Mesenchymal stem cell (in vitro differentiated cells and primary cell): Measurements from ENCODE around the gene TIMP2.
"Not testable (repeated sequence)": the region's sequence is repeated elsewhere in the genome, so short reads cannot be mapped to it uniquely, and the experiment has no call there.

Experiments used
- DNase-seq: peaks from one replicate; pipeline ENCODE4 v3.0.0-alpha.2; 2013
- H2AFZ ChIP-seq: one replicate; pipeline ENCODE4 v1.6.1; 2013; ENCODE audit warnings: low read depth, mild to moderate bottlenecking, control low read depth, inconsistent platforms, low read length, moderate library complexity
- H2AK5ac ChIP-seq: 2 replicates; pipeline ENCODE4 v1.6.1; 2013; ENCODE audit warnings: low read length, moderate library complexity, mild to moderate bottlenecking, inconsistent platforms; ENCODE audit not compliant: severe bottlenecking
- H2BK120ac ChIP-seq: one replicate; pipeline ENCODE4 v1.6.1; 2013; ENCODE audit warnings: low read depth, mild to moderate bottlenecking, inconsistent platforms, low read length, moderate library complexity
- H2BK12ac ChIP-seq, 2 experiments: one replicate each; pipeline ENCODE4 v1.6.1; 2013; ENCODE audit warnings: inconsistent platforms in 2 of 2, low read length in 2 of 2, mild to moderate bottlenecking in 2 of 2, moderate library complexity in 2 of 2, control low read depth in 1 of 2
- H2BK15ac ChIP-seq: one replicate; pipeline ENCODE4 v1.6.1; 2013; ENCODE audit warnings: mild to moderate bottlenecking, low read depth, inconsistent platforms; ENCODE audit not compliant: poor library complexity, severe bottlenecking
- H2BK5ac ChIP-seq: 2 replicates; pipeline ENCODE4 v1.6.1; 2013; ENCODE audit warnings: low read depth, mild to moderate bottlenecking, low read length, control low read depth, inconsistent platforms; ENCODE audit not compliant: poor library complexity, severe bottlenecking
- H3K14ac ChIP-seq, 2 experiments: one replicate each; pipeline ENCODE4 v1.6.1; 2013; ENCODE audit warnings: inconsistent platforms in 2 of 2, low read length in 2 of 2, control low read depth in 1 of 2, mild to moderate bottlenecking in 1 of 2, moderate library complexity in 1 of 2
- H3K18ac ChIP-seq, 2 experiments: one replicate each; pipeline ENCODE4 v1.6.1; 2013; ENCODE audit warnings: inconsistent platforms in 2 of 2, low read length in 2 of 2, control low read depth in 1 of 2, low read depth in 1 of 2, mild to moderate bottlenecking in 1 of 2
- H3K23ac ChIP-seq, 2 experiments: one replicate each; pipeline ENCODE4 v1.6.1; 2013; ENCODE audit warnings: inconsistent platforms in 2 of 2, low read length in 2 of 2, mild to moderate bottlenecking in 2 of 2, moderate library complexity in 2 of 2, control low read depth in 1 of 2
- H3K27ac ChIP-seq: 2 replicates; pipeline ENCODE4 v1.5.1; 2013; ENCODE audit warnings: mild to moderate bottlenecking, moderate library complexity, low read length, control low read depth, inconsistent platforms; ENCODE audit not compliant: poor library complexity, severe bottlenecking
- H3K27me3 ChIP-seq, 2 experiments: 2 replicates each; pipeline versions ENCODE4 v1.6.1 to v1.7.0; 2013; ENCODE audit warnings: low read length in 2 of 2, mild to moderate bottlenecking in 2 of 2, moderate library complexity in 2 of 2, control low read depth in 1 of 2, inconsistent platforms in 1 of 2; ENCODE audit not compliant: control insufficient read depth in 1 of 2, insufficient read depth in 1 of 2
- H3K36me3 ChIP-seq, 2 experiments: 2 replicates each; pipeline versions ENCODE4 v1.6.1 to v1.7.0; 2013; ENCODE audit warnings: low read length in 2 of 2, control low read depth in 1 of 2, inconsistent platforms in 1 of 2, low read depth in 1 of 2, mild to moderate bottlenecking in 1 of 2; ENCODE audit not compliant: insufficient read depth in 2 of 2, control insufficient read depth in 1 of 2
- H3K4ac ChIP-seq, 2 experiments: one replicate each; pipeline ENCODE4 v1.6.1; 2013; ENCODE audit warnings: inconsistent platforms in 2 of 2, low read length in 2 of 2, mild to moderate bottlenecking in 2 of 2, moderate library complexity in 2 of 2, control low read depth in 1 of 2, low read depth in 1 of 2
- H3K4me1 ChIP-seq: 2 replicates; pipeline ENCODE4 v1.6.1; 2013; ENCODE audit warnings: low read depth, low read length, control low read depth; ENCODE audit not compliant: control insufficient read depth, insufficient read depth
- H3K4me2 ChIP-seq: 2 replicates; pipeline ENCODE4 v1.6.1; 2013; ENCODE audit warnings: low read length, mild to moderate bottlenecking, inconsistent platforms; ENCODE audit not compliant: poor library complexity, severe bottlenecking
- H3K4me3 ChIP-seq, 2 experiments: 2 replicates each; pipeline versions ENCODE4 v1.5.1 to v1.7.0; 2013; ENCODE audit warnings: low read length in 2 of 2, mild to moderate bottlenecking in 2 of 2, control low read depth in 1 of 2, low read depth in 1 of 2; ENCODE audit not compliant: insufficient read depth in 1 of 2
- H3K79me1 ChIP-seq: replicated peaks from 2 replicates; pipeline ENCODE4 v1.6.1; 2013; ENCODE audit warnings: mild to moderate bottlenecking, control low read depth, low read length, inconsistent platforms; ENCODE audit not compliant: poor library complexity, severe bottlenecking
- H3K9ac ChIP-seq: 2 replicates; pipeline ENCODE4 v1.7.0; 2013; ENCODE audit warnings: mild to moderate bottlenecking, low read length, moderate library complexity
- H3K9me3 ChIP-seq: 2 replicates; pipeline ENCODE4 v1.7.0; 2013; ENCODE audit warnings: mild to moderate bottlenecking, low read length; ENCODE audit not compliant: control insufficient read depth
- H4K8ac ChIP-seq: one replicate; pipeline ENCODE4 v1.6.1; 2013; ENCODE audit warnings: inconsistent platforms, mild to moderate bottlenecking, low read length, moderate library complexity
- H4K91ac ChIP-seq: one replicate; pipeline ENCODE4 v1.6.1; 2013; ENCODE audit warnings: mild to moderate bottlenecking, low read length, inconsistent platforms
- WGBS: methylation state at CpG from one replicate; pipeline ENCODE4 v1.1.7; 2013; ENCODE audit warnings: mixed read lengths; 5-methylcytosine and 5-hydroxymethylcytosine counted together

TIMP2 gene

GRCh38 chr17:78876954-78877517 is 48.2 kb downstream of the TIMP2 start:
- H4K91ac ChIP-seq, DNase-seq, H2BK15ac ChIP-seq, H3K27me3 ChIP-seq, H3K9me3 ChIP-seq, H3K14ac ChIP-seq, H2AK5ac ChIP-seq, H2BK5ac ChIP-seq, H3K4me3 ChIP-seq, H2AFZ ChIP-seq, H3K9ac ChIP-seq, H2BK120ac ChIP-seq, H3K4me2 ChIP-seq, H3K27ac ChIP-seq, H3K4ac ChIP-seq, H4K8ac ChIP-seq: not testable (repeated sequence)
- peaks cover 11 to 42% of the 10 kb centered on the region in 2 experiments for H3K36me3 ChIP-seq
- H2BK12ac ChIP-seq: peak overlapping the region in 1 of 2 experiments; percentile 21
- H3K4me1 ChIP-seq: peaks cover 53% of the 10 kb centered on the region
- peak overlapping the region in 1 of 2 experiments; percentile 67 for H3K18ac ChIP-seq
- peaks cover 28% of the 10 kb centered on the region for H3K79me1 ChIP-seq
- peak overlapping the region in 1 of 2 experiments; percentile 46 for H3K23ac ChIP-seq
- 95% methylated on average over 8 of the region's 8 CpGs for WGBS

GRCh38 chr17:78876094-78876597 is 49.0 kb downstream of the TIMP2 start:
- WGBS: 66% methylated on average over 7 of the region's 7 CpGs
- no peak overlapping the region for H2BK5ac ChIP-seq

GRCh38 chr17:78875363-78876093 is 49.7 kb downstream of the TIMP2 start:
- H2AFZ ChIP-seq: no peak overlapping the region
- H3K36me3 ChIP-seq: peaks cover 17 to 48% of the 10 kb centered on the region in 2 experiments
- 57% methylated on average over 9 of the region's 9 CpGs for WGBS
- H3K18ac ChIP-seq: peak overlapping the region; percentile 50 to 62
- H4K91ac ChIP-seq: peak overlapping the region; percentile 83
- H3K27ac ChIP-seq: no peak overlapping the region
- peaks cover 25% of the 10 kb centered on the region for H3K79me1 ChIP-seq
- H3K4ac ChIP-seq: peak overlapping the region; percentile 32 to 35
- peak overlapping the region; percentile 88 for H4K8ac ChIP-seq
- no peak overlapping the region for H3K4me2 ChIP-seq
- peak overlapping the region in 1 of 2 experiments; percentile 54 for H3K23ac ChIP-seq
- peaks cover 46% of the 10 kb centered on the region for H3K4me1 ChIP-seq
- peak overlapping the region; percentile 28 to 29 for H2BK12ac ChIP-seq
- no peak overlapping the region for H2BK5ac ChIP-seq
- H3K9me3 ChIP-seq: no peaks in the 10 kb centered on the region
- no peak overlapping the region for H3K14ac ChIP-seq
- peak; percentile 75 for DNase-seq
- peak overlapping the region; percentile 39 for H2BK15ac ChIP-seq
- peak overlapping the region; percentile 86 for H2AK5ac ChIP-seq
- H3K9ac ChIP-seq: peak overlapping the region; percentile 29
- H2BK120ac ChIP-seq: no peak overlapping the region
- no peak overlapping the region for H3K4me3 ChIP-seq
- H3K27me3 ChIP-seq: no peaks in the 10 kb centered on the region

More at GRCh38 chr17:78876094-78876597, 49.0 kb downstream of the TIMP2 start:
- no peak overlapping the region for H3K14ac ChIP-seq
- H2AK5ac ChIP-seq: peak overlapping the region; percentile 14
- no peak overlapping the region for H2BK15ac ChIP-seq
- no peaks in the 10 kb centered on the region for H3K9me3 ChIP-seq
- no peak overlapping the region for H2BK12ac ChIP-seq
- no peak for DNase-seq
- peak overlapping the region; percentile 83 for H4K91ac ChIP-seq
- peak overlapping the region; percentile 29 for H3K9ac ChIP-seq
- H3K4me3 ChIP-seq: no peak overlapping the region
- H4K8ac ChIP-seq: peak overlapping the region; percentile 88
- peaks cover 14 to 43% of the 10 kb centered on the region in 2 experiments for H3K36me3 ChIP-seq
- H3K23ac ChIP-seq: no peak overlapping the region
- peak overlapping the region; percentile 50 to 62 for H3K18ac ChIP-seq
- H3K27ac ChIP-seq: no peak overlapping the region
- no peak overlapping the region for H3K4me2 ChIP-seq
- no peak overlapping the region for H2BK120ac ChIP-seq
- H3K4ac ChIP-seq: peak overlapping the region; percentile 32 to 35
- no peaks in the 10 kb centered on the region for H3K27me3 ChIP-seq
- H3K79me1 ChIP-seq: peaks cover 25% of the 10 kb centered on the region
- H3K4me1 ChIP-seq: peaks cover 51% of the 10 kb centered on the region
- H2AFZ ChIP-seq: no peak overlapping the region
